Spinal cord (tissue), 10 donors: Measurements from ENCODE around the gene GLP1R. TPM values are rescaled to one million over a fixed set of nuclear protein-coding genes. Genes with fewer than 3 reads are reported as not detected.

ENCODE experiments used
- DNase-seq, 6 donors: peaks; one replicate each; pipeline versions ENCODE4 v3.0.0 to v3.0.0-alpha.2; 2013 to 2015; ENCODE audit warnings: low spot score in 6 of 6, low read depth in 4 of 6
- H3K27ac ChIP-seq: one replicate; pipeline ENCODE4 v1.5.1; 2013; ENCODE audit warnings: low read depth, low read length, control low read depth
- H3K27me3 ChIP-seq: one replicate; pipeline ENCODE4 v1.6.1; 2013; ENCODE audit warnings: low read length; ENCODE audit not compliant: control insufficient read depth, insufficient read depth
- H3K36me3 ChIP-seq: one replicate; pipeline ENCODE4 v1.6.1; 2013; ENCODE audit warnings: low read length; ENCODE audit not compliant: control insufficient read depth, insufficient read depth
- H3K4me1 ChIP-seq: one replicate; pipeline ENCODE4 v1.6.1; 2013; ENCODE audit warnings: low read length; ENCODE audit not compliant: control insufficient read depth, insufficient read depth
- H3K4me3 ChIP-seq: one replicate; pipeline ENCODE4 v1.5.1; 2013; ENCODE audit warnings: low read depth, low read length, control low read depth
- H3K9me3 ChIP-seq: one replicate; pipeline ENCODE4 v1.6.1; 2013; ENCODE audit warnings: low read length; ENCODE audit not compliant: control insufficient read depth, insufficient read depth
- WGBS: methylation state at CpG from one replicate; pipeline ENCODE4 v1.1.5; 2013; ENCODE audit warnings: missing lambda C conversion rate; ENCODE audit not compliant: insufficient coverage; 5-methylcytosine and 5-hydroxymethylcytosine counted together
- polyA plus RNA-seq, 2 donors: library from polyadenylated mRNA; unstranded; fragments of 120-200 nt; gene quantifications; one replicate each; pipeline ENCODE4 v1.2.1, GENCODE V29; 2013; ENCODE audit not compliant: insufficient read length in 2 of 2
- total RNA-seq, 2 donors: library from RNA; depleted of rRNA in 1 of 2; stranded (reverse); fragments of 120-200 nt in 1 of 2; fragments of >200 nt in 1 of 2; gene quantifications; one replicate each; pipeline versions ENCODE4 v1.2.3 to v1.2.4, GENCODE V29; 2013 to 2014
- donor health status: healthy.

GLP1R gene
- total and polyA plus RNA-seq, 4 donors: 0.61 to 2.0 (median 1.4) TPM

DNA sequence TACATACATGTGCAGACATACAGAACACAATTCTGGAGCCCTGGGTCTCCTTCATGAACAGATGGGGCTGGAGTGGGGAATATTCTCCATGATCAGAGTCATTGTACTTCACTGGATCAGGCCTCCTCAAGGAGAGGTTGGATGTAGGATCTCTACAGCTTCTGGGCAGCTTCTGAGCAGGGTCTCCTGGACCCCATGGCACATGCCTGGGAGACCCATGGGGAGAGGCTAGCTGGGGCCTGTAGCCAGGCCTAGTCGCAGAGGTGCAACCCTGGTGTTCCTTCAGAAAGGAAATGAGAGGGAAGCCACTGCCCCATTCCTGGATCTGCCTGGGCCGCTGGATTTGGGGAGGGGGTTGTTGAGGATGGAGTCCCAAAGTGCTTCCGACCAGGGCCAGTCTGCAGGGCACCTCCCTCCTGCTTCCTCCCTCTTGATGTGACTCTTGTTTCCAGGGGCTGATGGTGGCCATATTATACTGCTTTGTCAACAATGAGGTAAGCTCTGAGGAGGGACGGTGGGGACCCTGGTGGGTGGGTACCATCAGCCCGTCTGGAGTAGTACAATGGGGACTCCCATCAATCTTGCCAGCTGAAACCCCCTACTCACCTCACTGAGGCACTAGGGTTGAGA, 31.8 kb downstream of the GLP1R start:
- H3K36me3 ChIP-seq: no peaks in the 10 kb centered on the region
- no peaks in the 10 kb centered on the region for H3K9me3 ChIP-seq
- no peak for DNase-seq
- no peak overlapping the region for H3K27ac ChIP-seq
- 87% methylated on average over 3 of the region's 5 CpGs for WGBS
- peaks cover 24% of the 10 kb centered on the region for H3K4me1 ChIP-seq
- peaks cover 2% of the 10 kb centered on the region for H3K27me3 ChIP-seq
- no peak overlapping the region for H3K4me3 ChIP-seq

DNA sequence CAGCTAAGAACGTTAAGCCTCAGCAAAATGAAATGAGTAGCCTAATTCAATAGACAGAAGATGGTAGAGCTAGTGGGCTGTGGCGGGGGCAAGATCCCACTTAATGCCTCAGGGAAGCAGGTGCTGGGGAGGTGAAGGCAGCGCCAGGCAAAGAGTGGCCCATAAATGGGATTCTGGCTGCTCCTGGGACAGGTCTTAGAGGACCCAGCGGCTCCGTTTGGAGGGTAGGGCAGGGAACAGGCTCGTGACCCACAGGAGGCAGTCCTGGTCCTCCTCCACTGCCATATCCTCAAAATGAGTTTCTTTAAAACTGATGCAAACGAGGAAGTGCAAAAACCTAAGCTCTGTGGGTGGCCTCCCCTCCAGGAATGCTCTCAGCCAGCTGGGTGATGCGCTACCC, 33.7 kb downstream of the GLP1R start:
- no peaks in the 10 kb centered on the region for H3K9me3 ChIP-seq
- H3K36me3 ChIP-seq: no peaks in the 10 kb centered on the region
- peaks cover 31% of the 10 kb centered on the region for H3K4me1 ChIP-seq

DNA sequence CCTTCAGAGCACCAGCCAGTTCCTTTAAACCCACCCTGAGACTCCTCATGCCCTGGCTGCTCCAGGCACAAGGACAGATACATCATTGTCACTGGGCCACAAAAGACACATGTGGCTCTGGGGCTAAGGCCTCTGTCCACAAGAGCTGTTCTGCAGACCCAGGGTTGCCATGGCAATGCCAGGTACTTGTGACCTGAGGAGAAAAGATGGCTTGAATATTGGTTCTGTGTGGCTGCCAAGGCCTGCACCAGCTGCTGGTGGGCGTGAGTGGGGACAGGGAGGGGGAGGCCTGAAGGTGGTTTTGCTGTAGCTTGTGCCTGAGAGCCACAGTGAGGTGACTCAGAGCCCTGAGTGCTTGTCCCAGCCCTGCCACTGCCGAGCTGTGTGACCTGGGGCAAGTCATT, 34.7 kb downstream of the GLP1R start:
- Histone ChIP-seq H3K9me3 (no peaks in the 10 kb centered on the region), H3K4me1 (peaks cover 32% of the 10 kb centered on the region), H3K36me3 (no peaks in the 10 kb centered on the region), H3K27me3 (peaks cover 2% of the 10 kb centered on the region), H3K4me3 (no peak overlapping the region), H3K27ac (no peak overlapping the region)
- DNase-seq: peak in 1 of 6 donors; percentile 65
- 63% methylated on average over 2 of the region's 2 CpGs for WGBS

More for the DNA sequence above, 33.7 kb downstream of the GLP1R start:
- Histone ChIP-seq H3K4me3 (no peak overlapping the region), H3K27ac (no peak overlapping the region), H3K27me3 (peaks cover 2% of the 10 kb centered on the region)
- 85% methylated on average over 7 of the region's 8 CpGs for WGBS
- no peak for DNase-seq

DNA sequence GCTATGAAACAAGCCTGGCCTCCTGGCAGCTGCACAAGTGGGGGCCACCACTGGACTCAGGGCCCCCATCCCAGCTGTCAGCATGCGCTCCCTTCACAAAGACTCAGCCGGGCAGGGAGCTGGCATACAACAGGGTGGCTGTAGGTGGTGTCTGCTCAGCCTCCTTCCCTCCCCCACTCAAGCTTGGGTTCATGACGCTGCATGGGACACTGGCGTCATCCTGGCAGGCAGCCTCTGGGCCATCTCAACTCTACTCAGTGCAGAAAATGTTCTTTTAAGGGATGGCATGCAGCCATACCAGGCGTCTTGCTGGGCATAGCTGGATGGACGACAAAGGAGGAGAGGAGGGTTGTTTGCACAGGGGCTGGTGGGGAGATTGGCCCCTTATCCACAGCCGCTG, 35.9 kb downstream of the GLP1R start:
- Histone ChIP-seq H3K27ac (no peak overlapping the region), H3K4me3 (no peak overlapping the region), H3K4me1 (peaks cover 36% of the 10 kb centered on the region), H3K36me3 (no peaks in the 10 kb centered on the region), H3K27me3 (peaks cover 2% of the 10 kb centered on the region), H3K9me3 (no peaks in the 10 kb centered on the region)
- 33% methylated on average over 7 of the region's 7 CpGs for WGBS
- DNase-seq: peak in 4 of 6 donors; percentile 38 to 79 (median 64)

DNA sequence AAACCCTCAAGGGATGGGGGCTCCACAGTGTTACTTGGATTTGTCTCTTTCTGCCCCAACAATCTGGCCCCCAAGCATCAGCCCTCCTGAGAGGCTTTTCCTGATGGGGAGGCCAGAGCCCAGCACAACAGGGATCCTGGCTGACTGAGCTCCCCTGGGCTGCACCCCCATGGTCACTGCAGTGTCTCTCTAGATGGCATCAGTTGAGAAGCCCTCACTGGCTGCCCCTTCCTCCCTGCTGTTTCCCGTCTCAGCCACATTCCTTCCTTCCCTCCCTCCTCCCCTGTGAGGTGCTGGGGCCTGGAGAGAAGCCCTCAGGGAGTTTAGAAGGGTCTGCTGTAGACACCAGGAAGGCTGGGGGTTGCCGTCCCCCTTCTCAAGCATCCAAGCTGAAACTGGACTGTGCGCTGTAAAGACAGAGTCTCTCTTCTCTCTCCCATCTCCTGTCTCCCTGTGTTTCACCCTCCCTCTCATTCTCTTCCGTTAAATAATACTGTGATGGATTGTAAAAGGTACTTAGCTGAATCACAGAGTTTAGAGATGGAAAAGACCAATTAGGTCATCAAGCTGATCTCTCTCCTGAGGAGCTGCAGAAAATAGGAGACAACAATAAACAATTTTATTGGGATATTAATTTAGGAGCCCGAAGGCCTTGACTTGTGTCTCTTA, 36.7 kb downstream of the GLP1R start:
- WGBS: no CpG with 5 or more reads among the region's 5 CpGs
- no peak overlapping the region for H3K4me3 ChIP-seq

DNA sequence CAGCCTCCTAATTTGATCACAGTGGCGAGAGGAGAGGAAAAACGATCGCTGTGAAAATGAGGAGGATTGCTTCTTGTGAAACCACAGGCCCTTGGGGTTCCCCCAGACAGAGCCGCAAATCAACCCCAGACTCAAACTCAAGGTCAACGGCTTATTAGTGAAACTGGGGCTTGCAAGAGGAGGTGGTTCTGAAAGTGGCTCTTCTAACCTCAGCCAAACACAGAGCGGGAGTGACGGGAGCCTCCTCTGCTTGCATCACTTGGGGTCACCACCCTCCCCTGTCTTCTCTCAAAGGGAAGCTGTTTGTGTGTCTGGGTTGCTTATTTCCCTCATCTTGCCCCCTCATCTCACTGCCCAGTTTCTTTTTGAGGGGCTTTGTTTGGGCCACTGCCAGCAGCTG, 37.7 kb downstream of the GLP1R start:
- no peak overlapping the region for H3K4me3 ChIP-seq

More for the DNA sequence above, 36.7 kb downstream of the GLP1R start:
- Histone ChIP-seq H3K36me3 (no peaks in the 10 kb centered on the region), H3K27ac (no peak overlapping the region), H3K4me1 (peaks cover 36% of the 10 kb centered on the region), H3K27me3 (peaks cover 2% of the 10 kb centered on the region), H3K9me3 (no peaks in the 10 kb centered on the region)
- no peak for DNase-seq

DNA sequence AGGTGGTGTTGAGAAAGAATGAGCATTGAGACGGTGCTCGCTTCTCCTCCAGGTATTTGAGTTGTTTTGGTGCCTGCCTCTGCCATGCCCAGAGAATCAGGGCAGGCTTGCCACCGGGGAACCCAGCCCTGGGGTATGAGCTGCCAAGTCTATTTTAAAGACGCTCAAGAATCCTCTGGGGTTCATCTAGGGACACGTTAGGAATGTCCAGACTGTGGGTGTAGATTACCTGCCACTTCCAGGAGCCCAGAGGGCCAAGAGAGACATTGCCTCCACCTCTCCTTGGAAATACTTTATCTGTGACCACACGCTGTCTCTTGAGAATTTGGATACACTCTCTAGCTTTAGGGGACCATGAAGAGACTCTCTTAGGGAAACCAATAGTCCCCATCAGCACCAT, 38.1 kb downstream of the GLP1R start:
- Histone ChIP-seq H3K4me1 (peaks cover 36% of the 10 kb centered on the region), H3K27me3 (peaks cover 2% of the 10 kb centered on the region), H3K36me3 (no peaks in the 10 kb centered on the region), H3K9me3 (no peaks in the 10 kb centered on the region), H3K27ac (no peak overlapping the region), H3K4me3 (no peak overlapping the region)
- no peak for DNase-seq
- 91% methylated on average over 4 of the region's 6 CpGs for WGBS

More for the DNA sequence above, 37.7 kb downstream of the GLP1R start:
- no peaks in the 10 kb centered on the region for H3K9me3 ChIP-seq
- DNase-seq: no peak
- H3K36me3 ChIP-seq: no peaks in the 10 kb centered on the region
- 70% methylated on average over 2 of the region's 7 CpGs for WGBS
- H3K4me1 ChIP-seq: peaks cover 36% of the 10 kb centered on the region
- H3K27ac ChIP-seq: no peak overlapping the region
- peaks cover 2% of the 10 kb centered on the region for H3K27me3 ChIP-seq

DNA sequence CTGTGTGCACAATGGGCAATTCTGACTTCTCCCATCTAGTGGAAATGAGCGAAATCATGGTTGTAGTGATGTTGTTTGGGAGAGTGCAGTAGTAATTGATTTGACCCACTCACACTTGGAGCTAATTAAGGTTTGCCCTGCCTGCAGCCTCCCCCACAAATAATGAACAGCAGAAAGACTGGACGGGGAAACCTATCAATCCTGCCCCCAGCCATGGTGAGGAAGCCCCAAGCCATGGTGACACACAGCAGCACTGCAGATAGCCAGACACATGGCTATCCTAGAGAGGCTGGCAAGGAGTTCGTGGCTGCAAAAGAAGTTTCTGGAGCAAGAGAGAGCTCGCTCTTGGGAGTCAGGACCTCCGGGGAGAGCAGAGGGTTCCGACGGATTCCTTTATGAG, 38.6 kb downstream of the GLP1R start:
- H3K4me1 ChIP-seq: peaks cover 35% of the 10 kb centered on the region
- no peak for DNase-seq
- no peak overlapping the region for H3K4me3 ChIP-seq
- peaks cover 2% of the 10 kb centered on the region for H3K27me3 ChIP-seq
- no peaks in the 10 kb centered on the region for H3K9me3 ChIP-seq
- H3K36me3 ChIP-seq: no peaks in the 10 kb centered on the region
- no peak overlapping the region for H3K27ac ChIP-seq
- 29% methylated on average over 1 of the region's 7 CpGs for WGBS

DNA sequence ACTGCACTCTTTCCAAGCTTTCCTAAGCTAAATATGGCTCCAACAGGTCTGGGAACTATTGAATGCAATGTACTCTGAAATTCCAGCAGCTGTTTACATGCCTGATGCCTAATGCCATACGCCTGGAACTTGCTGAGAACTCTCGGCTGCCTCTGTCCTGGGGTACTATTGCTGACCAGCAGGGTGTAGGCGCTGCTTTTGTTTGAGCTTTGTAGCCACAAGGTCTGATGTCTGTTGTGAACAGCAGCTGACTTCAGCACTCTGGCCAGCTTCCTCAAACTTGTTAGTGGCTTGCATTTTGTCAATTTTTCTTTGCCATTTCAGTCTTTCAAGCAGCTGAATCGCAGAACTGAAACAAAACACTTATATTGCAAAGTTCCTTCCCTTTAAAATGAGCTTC, 39.8 kb downstream of the GLP1R start:
- Histone ChIP-seq H3K4me1 (peaks cover 26% of the 10 kb centered on the region), H3K27ac (no peak overlapping the region), H3K36me3 (no peaks in the 10 kb centered on the region), H3K4me3 (no peak overlapping the region), H3K9me3 (no peaks in the 10 kb centered on the region), H3K27me3 (peaks cover 2% of the 10 kb centered on the region)
- 14% methylated on average over 3 of the region's 4 CpGs for WGBS
- DNase-seq: peak in 3 of 6 donors; percentile 36 to 71 (median 68)

DNA sequence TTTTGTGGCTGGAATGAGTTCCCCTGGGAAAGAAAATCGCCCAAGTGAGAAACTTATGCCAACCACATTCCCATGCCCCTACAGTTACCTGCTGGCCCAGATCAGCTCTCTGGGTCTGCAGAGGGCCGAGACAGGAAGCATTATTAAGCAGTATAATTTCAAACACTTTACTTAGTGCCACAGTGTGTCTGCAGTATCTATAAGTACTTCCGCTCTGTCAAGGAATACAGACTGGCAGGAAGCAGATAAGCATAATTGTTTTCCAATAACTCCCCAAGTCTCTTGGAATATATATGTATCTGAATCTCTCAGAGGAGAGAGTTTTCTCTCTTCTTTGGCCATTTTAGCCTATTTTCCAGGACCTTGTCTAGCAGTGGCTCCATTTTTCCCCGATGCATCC, 41.5 kb downstream of the GLP1R start:
- no peak for DNase-seq
- Histone ChIP-seq H3K36me3 (no peaks in the 10 kb centered on the region), H3K4me1 (peaks cover 15% of the 10 kb centered on the region), H3K4me3 (no peak overlapping the region), H3K9me3 (no peaks in the 10 kb centered on the region), H3K27ac (no peak overlapping the region), H3K27me3 (no peaks in the 10 kb centered on the region)
- 100% methylated on average over 1 of the region's 4 CpGs for WGBS
